Measurements from ENCODE around the gene ZNF716. TPM values are rescaled to one million over a fixed set of nuclear protein-coding genes. Genes with fewer than 3 reads are reported as not detected.

Gene ZNF716
- total RNA-seq, 1 donor from 2014 or later: not detected

DNA sequence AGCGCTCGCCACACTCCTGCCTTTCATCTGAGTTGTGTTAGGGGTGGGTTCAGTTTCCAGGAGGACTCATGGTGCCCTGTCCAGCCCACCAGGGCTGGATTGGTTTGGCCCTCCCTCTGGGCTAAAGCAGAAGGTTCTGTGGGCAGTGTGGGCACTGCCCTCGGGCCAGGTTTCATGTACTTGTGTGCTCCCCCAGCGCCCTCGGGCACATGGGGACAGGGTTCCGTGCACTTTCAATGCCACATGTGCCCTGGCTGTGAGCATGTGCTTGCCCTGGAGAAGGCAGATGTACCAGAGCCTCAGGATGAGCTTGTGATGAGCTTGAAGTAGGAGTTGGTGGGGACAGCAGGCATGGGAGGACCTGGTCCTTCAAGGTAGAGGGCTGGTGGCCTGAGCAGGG lies 35.6 kb upstream of the ZNF716 start:
- Histone ChIP-seq H3K36me3 (no peaks in the 10 kb centered on the region), H3K9me3 (no peaks in the 10 kb centered on the region), H3K4me3 (no peak overlapping the region), H3K4me1 (no peaks in the 10 kb centered on the region), H3K27ac (no peak overlapping the region), H3K27me3 (no peaks in the 10 kb centered on the region)
- TF ChIP-seq, protein P1, sequence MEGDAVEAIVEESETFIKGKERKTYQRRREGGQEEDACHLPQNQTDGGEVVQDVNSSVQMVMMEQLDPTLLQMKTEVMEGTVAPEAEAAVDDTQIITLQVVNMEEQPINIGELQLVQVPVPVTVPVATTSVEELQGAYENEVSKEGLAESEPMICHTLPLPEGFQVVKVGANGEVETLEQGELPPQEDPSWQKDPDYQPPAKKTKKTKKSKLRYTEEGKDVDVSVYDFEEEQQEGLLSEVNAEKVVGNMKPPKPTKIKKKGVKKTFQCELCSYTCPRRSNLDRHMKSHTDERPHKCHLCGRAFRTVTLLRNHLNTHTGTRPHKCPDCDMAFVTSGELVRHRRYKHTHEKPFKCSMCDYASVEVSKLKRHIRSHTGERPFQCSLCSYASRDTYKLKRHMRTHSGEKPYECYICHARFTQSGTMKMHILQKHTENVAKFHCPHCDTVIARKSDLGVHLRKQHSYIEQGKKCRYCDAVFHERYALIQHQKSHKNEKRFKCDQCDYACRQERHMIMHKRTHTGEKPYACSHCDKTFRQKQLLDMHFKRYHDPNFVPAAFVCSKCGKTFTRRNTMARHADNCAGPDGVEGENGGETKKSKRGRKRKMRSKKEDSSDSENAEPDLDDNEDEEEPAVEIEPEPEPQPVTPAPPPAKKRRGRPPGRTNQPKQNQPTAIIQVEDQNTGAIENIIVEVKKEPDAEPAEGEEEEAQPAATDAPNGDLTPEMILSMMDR (IDR thresholded peaks at IDR 0.05): no peak
- TF ChIP-seq POLR2AphosphoS5 (IDR thresholded peaks at IDR 0.05; ENCODE audit: insufficient read depth in 1 of 2, low read depth in 1 of 2) (no peak), POLR2A (IDR thresholded peaks at IDR 0.05) (no peak)
- intact Hi-C loops (cut with DNase I): no loop called here
- DNase-seq (ENCODE audit: extremely low spot score in 2 of 2): peak in 1 of 2 donors; percentile 79

DNA sequence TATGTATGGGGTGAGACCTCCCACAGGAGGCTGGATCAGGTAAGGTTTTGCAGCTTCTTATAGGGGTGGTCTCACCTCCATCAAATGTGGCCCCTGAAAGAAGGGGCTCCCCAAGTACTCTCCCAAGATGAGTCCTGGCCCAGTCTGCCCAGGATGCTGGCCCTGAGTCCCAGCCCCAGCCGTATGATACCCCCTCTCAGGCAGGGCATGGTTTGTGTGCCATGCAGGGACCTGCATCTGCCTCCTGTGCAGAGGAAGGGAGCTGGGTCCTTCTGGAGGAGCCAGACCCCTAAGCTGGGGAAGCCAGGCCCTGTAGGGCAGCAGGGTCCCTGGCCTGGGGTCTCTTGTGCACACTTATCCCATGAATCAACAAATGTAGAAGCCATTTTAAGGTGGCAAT lies 35.1 kb upstream of the ZNF716 start:
- TF ChIP-seq POLR2A (IDR thresholded peaks at IDR 0.05): no peak
- no peak overlapping the region for H3K4me3 ChIP-seq
- H3K27ac ChIP-seq: no peak overlapping the region
- no peaks in the 10 kb centered on the region for H3K27me3 ChIP-seq
- H3K4me1 ChIP-seq: no peaks in the 10 kb centered on the region
- H3K9me3 ChIP-seq: no peaks in the 10 kb centered on the region
- DNase-seq (ENCODE audit: extremely low spot score in 2 of 2): peak; percentile 82
- intact Hi-C loops (cut with DNase I): no loop called here
- no peaks in the 10 kb centered on the region for H3K36me3 ChIP-seq

DNA sequence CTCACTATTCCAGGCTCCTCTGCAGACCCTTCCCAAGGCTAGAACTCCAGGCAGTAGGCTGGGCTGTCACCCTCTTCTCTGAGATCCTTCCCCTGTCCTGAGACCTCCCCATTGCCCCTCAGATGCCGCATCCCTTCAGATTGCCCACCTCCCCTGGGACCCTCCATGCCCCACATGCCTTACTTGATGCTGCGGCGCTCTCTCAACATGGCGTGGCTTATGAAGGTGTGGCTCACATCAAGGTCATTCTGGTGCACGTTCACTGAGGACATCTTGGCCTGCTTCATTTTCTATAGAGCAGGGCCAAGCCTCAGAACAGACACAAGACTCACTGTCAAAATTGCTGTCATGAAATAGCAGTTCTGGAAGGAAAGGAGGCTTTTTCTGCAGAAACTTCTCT lies 34.7 kb upstream of the ZNF716 start:
- intact Hi-C loops (cut with DNase I): no loop called here
- TF ChIP-seq POLR2AphosphoS5 (IDR thresholded peaks at IDR 0.05; ENCODE audit: insufficient read depth in 1 of 2, low read depth in 1 of 2): no peak
- TF ChIP-seq, protein P1 (IDR thresholded peaks at IDR 0.05): no peak
- no peak for TF ChIP-seq POLR2A (IDR thresholded peaks at IDR 0.05)
- H3K27ac ChIP-seq: no peak overlapping the region
- DNase-seq (ENCODE audit: extremely low spot score in 2 of 2): peak in 1 of 2 donors; percentile 80
- H3K27me3 ChIP-seq: no peaks in the 10 kb centered on the region
- H3K4me3 ChIP-seq: no peak overlapping the region
- H3K36me3 ChIP-seq: no peaks in the 10 kb centered on the region
- no peaks in the 10 kb centered on the region for H3K4me1 ChIP-seq
- H3K9me3 ChIP-seq: no peaks in the 10 kb centered on the region

DNA sequence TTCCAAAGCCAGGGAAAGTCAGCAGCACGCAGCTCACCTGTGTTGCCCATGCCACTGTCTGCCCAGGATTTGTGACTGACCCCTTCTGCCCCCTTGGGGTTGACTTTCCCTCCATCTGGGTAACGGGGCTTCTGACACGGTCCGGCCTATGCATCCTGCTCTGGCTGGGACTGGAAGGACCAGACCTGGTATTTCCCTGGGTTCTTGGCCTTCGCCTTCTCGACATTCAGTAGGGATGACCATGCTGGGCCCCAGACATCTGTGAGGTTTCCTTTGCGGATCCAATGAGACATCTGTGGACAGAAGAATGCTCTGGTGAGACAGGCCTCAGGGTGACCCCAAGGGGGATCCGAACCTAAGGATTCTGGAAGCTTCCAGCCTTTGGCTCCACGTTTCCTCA lies 34.2 kb upstream of the ZNF716 start:
- H3K9me3 ChIP-seq: no peaks in the 10 kb centered on the region
- peak in 1 of 2 donors; percentile 79 for DNase-seq (ENCODE audit: extremely low spot score in 2 of 2)
- intact Hi-C loops (cut with DNase I): no loop called here

DNA sequence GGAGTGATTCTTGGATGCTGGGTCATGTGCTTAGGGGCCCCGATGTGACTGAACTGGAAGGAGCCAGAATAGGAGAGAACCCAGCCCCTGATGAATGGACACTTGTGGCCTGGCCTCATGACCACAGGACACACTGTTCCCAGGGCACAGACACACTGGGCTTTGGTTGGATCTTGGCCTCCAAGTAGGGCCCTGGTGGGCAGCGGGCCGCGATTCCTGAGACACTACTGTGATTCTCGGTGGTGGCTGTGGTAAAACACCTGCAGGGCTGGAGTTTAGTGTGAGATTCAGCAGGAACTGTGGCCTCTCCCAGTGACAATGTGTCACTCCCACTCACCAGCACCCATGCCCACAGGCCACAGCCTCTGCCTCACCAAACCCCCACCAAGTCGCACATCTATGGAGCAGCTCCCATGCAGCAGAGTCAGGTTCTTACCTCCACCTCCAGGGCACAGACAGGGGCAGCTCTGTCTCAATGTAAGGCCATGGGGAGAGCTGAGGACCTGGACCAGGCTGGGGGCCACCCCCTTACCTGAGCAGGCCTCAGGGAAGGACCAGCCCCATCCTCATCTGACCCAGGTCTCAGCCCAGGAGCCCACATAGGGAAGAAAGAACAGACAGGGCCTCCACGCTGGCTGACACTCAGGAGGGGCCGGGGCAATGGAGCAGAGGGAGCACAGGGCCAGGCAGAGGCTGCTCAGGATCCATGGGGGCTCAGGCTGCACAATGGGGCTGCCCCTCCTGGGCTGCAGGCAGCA lies 33.2 kb upstream of the ZNF716 start:
- no peak overlapping the region for H3K27ac ChIP-seq
- H3K4me3 ChIP-seq: no peak overlapping the region
- TF ChIP-seq POLR2A (IDR thresholded peaks at IDR 0.05) (no peak), POLR2AphosphoS5 (IDR thresholded peaks at IDR 0.05; ENCODE audit: insufficient read depth in 1 of 2, low read depth in 1 of 2) (no peak)
- TF ChIP-seq, protein P1 (IDR thresholded peaks at IDR 0.05): no peak
- H3K4me1 ChIP-seq: no peaks in the 10 kb centered on the region
- peak; percentile 76 to 79 for DNase-seq (ENCODE audit: extremely low spot score in 2 of 2)
- no peaks in the 10 kb centered on the region for H3K9me3 ChIP-seq
- no peaks in the 10 kb centered on the region for H3K36me3 ChIP-seq
- no peaks in the 10 kb centered on the region for H3K27me3 ChIP-seq
- intact Hi-C loops (cut with DNase I): no loop called here

More for the DNA sequence above, 34.2 kb upstream of the ZNF716 start:
- no peaks in the 10 kb centered on the region for H3K4me1 ChIP-seq
- TF ChIP-seq POLR2AphosphoS5 (IDR thresholded peaks at IDR 0.05; ENCODE audit: insufficient read depth in 1 of 2, low read depth in 1 of 2): no peak
- no peak for TF ChIP-seq POLR2A (IDR thresholded peaks at IDR 0.05)
- TF ChIP-seq, protein P1 (IDR thresholded peaks at IDR 0.05): no peak
- no peaks in the 10 kb centered on the region for H3K36me3 ChIP-seq
- no peaks in the 10 kb centered on the region for H3K27me3 ChIP-seq
- H3K27ac ChIP-seq: no peak overlapping the region
- H3K4me3 ChIP-seq: no peak overlapping the region

Data from vagina (tissue), 2 donors.